ENCODE results near the gene HEATR5A. TPM values are rescaled to one million over a fixed set of nuclear protein-coding genes. Genes with fewer than 3 reads are reported as not detected.

Gene HEATR5A
- total RNA-seq (2014; rRNA removed) (11.5 and 12.7 TPM in 2 replicates), Bru-seq, nascent RNA (percentile 78 among the genes with signal in this experiment), BruChase-seq, experiment 1, labeled RNA remaining after a 6-hour chase (percentile 77 among the genes with signal in this experiment), BruChase-seq, experiment 2, labeled RNA remaining after a 2-hour chase (percentile 79 among the genes with signal in this experiment)
- long read RNA-seq, full-length matches to known transcripts: 3 of 70 reads
- long read RNA-seq, partial matches to known transcripts: 53 of 70 reads
- long read RNA-seq, other reads (novel, unspliced or antisense): 14 of 70 reads

DNA sequence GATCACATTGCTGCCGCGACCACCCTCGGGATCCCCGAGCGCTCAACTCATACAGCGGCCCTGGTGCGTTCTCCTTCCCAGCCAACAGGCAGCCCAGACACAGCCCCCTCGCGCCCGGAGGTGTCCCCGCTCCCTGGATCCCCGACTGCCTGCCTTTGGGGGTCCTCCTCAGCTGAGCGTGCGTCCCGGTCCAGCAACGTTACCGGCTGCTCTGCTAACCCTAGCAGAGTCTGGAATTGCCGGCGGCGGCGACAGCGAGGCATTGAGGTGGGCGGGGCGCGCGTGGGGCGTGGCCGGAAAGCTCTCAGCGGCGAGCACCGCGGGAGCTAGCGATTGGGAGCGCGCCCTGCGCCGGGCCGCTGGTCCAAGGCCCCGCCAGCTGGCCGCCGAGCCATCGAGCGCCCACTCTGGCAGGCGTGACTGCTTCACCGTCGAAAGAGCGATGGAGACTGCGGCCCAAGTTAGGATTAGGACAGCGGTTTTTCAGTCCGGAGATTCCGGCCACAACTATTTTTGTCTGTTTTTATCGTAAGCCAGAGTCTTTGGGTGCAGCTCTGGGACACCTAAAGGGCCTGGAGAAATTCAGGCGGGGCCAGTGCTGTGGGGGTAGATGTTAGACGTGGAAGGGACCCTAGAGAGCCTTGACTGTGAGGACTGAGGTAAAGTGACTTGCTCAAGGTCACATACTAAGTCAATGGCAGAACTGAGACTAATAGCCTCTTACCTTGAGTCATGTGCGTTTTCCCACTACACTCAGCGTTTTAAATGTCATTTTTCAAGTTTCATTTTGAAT is at the start of gene HEATR5A:
Gene HEATR5A (minus strand): TSS at position 232 of the 793 bp plus-strand sequence. CDS start 17,575 bp downstream, outside the sequence.
- intact Hi-C loops (cut with micrococcal nuclease): no loop called here
- Histone ChIP-seq H3K79me2 (ENCODE audit: low read length) (peaks cover 39% of the 10 kb centered on the region), H3K4me2 (ENCODE audit: low read length) (peak within 1 kb of the TSS; percentile 82), H3K36me3 (ENCODE audit: low read depth, low read length) (no peaks in the 10 kb centered on the region), H3K27me3 (ENCODE audit: low read length) (no peaks in the 10 kb centered on the region), H3K4me3 (ENCODE audit: low read length) (peak within 1 kb of the TSS; percentile 91), H3K9me3 (ENCODE audit: low read length) (no peaks in the 10 kb centered on the region), H2AFZ (ENCODE audit: low read length) (peak within 1 kb of the TSS; percentile 91), H3K9me2 (replicated peaks; ENCODE audit: low read length) (no peaks in the 10 kb centered on the region), H3K9ac (ENCODE audit: low read length) (peak within 1 kb of the TSS; percentile 79), H3K4me1 (ENCODE audit: insufficient read depth, low read length) (peaks cover 13% of the 10 kb centered on the region), H3F3A (ENCODE audit: low read length, unreplicated experiment) (no peaks in the 10 kb centered on the region), H3K27ac (ENCODE audit: low read length) (peak within 1 kb of the TSS; percentile 39), H4K20me1 (ENCODE audit: low read length) (no peaks in the 10 kb centered on the region)
- BruUV-seq (replicated peaks): TSS peak; percentile 90
- TF ChIP-seq EZH2phosphoT487 (IDR thresholded peaks at IDR 0.05; ENCODE audit: borderline replicate concordance, low read length): no peak
- TF ChIP-seq, protein P1, sequence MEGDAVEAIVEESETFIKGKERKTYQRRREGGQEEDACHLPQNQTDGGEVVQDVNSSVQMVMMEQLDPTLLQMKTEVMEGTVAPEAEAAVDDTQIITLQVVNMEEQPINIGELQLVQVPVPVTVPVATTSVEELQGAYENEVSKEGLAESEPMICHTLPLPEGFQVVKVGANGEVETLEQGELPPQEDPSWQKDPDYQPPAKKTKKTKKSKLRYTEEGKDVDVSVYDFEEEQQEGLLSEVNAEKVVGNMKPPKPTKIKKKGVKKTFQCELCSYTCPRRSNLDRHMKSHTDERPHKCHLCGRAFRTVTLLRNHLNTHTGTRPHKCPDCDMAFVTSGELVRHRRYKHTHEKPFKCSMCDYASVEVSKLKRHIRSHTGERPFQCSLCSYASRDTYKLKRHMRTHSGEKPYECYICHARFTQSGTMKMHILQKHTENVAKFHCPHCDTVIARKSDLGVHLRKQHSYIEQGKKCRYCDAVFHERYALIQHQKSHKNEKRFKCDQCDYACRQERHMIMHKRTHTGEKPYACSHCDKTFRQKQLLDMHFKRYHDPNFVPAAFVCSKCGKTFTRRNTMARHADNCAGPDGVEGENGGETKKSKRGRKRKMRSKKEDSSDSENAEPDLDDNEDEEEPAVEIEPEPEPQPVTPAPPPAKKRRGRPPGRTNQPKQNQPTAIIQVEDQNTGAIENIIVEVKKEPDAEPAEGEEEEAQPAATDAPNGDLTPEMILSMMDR (conservative IDR thresholded peaks at IDR 0.05; ENCODE audit: low read depth, low read length): 0 out of 2 replicates have a peak, but pooled peaks have one; percentile 21
- no peak for TF ChIP-seq EZH2 (IDR thresholded peaks at IDR 0.05; ENCODE audit: low read length, unreplicated experiment)
- ChIA-PET CTCF (interaction anchor here (0.6 to 2.5 kb wide), 3 partner anchors 21 to 437 kb away, joined by 3 to 29 read pairs (median 4); no protein-coding TSS in a partner anchor), POLR2A (ENCODE audit: unreplicated experiment) (interaction anchor here (0.5 to 1.8 kb wide), 12 partner anchors 18 to 1009 kb away, joined by 3 to 29 read pairs (median 4); partner anchors contain the start of genes ARHGAP5 and DTD2)
- ATAC-seq (peak; percentile 92), DNase-seq (peak; percentile 97)

DNA sequence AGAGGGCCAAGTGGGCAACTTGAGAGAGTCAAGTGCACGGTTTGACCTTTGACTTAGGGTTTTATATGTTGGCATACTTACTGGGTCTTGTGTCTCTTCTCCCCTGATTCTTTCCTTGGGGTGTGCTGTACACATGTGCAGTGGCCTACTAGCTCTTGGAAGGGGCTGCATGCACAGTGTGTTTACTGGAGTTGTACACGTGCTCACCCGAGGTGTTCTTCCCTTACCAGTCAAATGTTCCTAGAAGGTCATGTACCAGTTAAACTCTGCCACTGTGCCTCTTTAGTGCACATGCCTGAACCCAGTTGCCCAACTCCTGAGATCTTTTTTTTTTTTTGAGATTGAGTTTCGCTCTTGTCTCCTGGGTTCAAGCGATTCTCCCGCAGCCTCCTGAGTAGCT is 46.2 kb upstream of the HEATR5A start:
- Histone ChIP-seq H2AFZ (ENCODE audit: low read length) (no peak overlapping the region), H3K9ac (ENCODE audit: low read length) (no peak overlapping the region), H4K20me1 (ENCODE audit: low read length) (no peaks in the 10 kb centered on the region), H3K9me3 (ENCODE audit: low read length) (no peaks in the 10 kb centered on the region), H3K27ac (ENCODE audit: low read length) (no peak overlapping the region), H3K79me2 (ENCODE audit: low read length) (no peaks in the 10 kb centered on the region), H3K4me3 (ENCODE audit: low read length) (no peak overlapping the region), H3K4me1 (ENCODE audit: insufficient read depth, low read length) (no peaks in the 10 kb centered on the region), H3K4me2 (ENCODE audit: low read length) (no peak overlapping the region), H3F3A (ENCODE audit: low read length, unreplicated experiment) (no peaks in the 10 kb centered on the region), H3K9me2 (replicated peaks; ENCODE audit: low read length) (no peaks in the 10 kb centered on the region), H3K27me3 (ENCODE audit: low read length) (no peaks in the 10 kb centered on the region), H3K36me3 (ENCODE audit: low read depth, low read length) (no peaks in the 10 kb centered on the region)
- DNase-seq: no peak
- no TSS peak for BruUV-seq (replicated peaks)
- ChIA-PET CTCF (no interaction called here), POLR2A (ENCODE audit: unreplicated experiment) (no interaction called here)
- intact Hi-C loops (cut with micrococcal nuclease): no loop called here
- no peak for TF ChIP-seq EZH2phosphoT487 (IDR thresholded peaks at IDR 0.05; ENCODE audit: borderline replicate concordance, low read length)
- no peak for TF ChIP-seq EZH2 (IDR thresholded peaks at IDR 0.05; ENCODE audit: low read length, unreplicated experiment)
- TF ChIP-seq, protein P1 (conservative IDR thresholded peaks at IDR 0.05; ENCODE audit: low read depth, low read length): no peak
- no peak for ATAC-seq

All from PC-3 (cell line).